Vagina (tissue), 2 donors: Measurements from ENCODE around the gene PCDHGA1. TPM values are rescaled to one million over a fixed set of nuclear protein-coding genes. Genes with fewer than 3 reads are reported as not detected.

Experiments
- DNase-seq, 2 donors: peaks; one replicate each; pipeline ENCODE4 v3.0.0-alpha.2; 2017; ENCODE audit errors: extremely low spot score in 2 of 2
- H3K27ac ChIP-seq: fragments of 200-600 bp; sonication (generic); one replicate; pipeline ENCODE4 v1.5.1; 2019
- H3K27me3 ChIP-seq: fragments of 200-600 bp; sonication (generic); one replicate; pipeline ENCODE4 v1.5.1; 2019
- H3K36me3 ChIP-seq, 2 donors: fragments of 200-600 bp; sonication (generic); one replicate each; pipeline ENCODE4 v1.5.1; 2017 to 2019
- H3K4me1 ChIP-seq: fragments of 200-600 bp; sonication (generic); one replicate; pipeline ENCODE4 v1.5.1; 2019
- H3K4me3 ChIP-seq, 2 donors: fragments of 200-600 bp; sonication (generic); 1 replicate in 1 of 2; 2 replicates in 1 of 2; pipeline ENCODE4 v1.5.1; 2016 to 2019
- H3K9me3 ChIP-seq: fragments of 200-600 bp; sonication (generic); one replicate; pipeline ENCODE4 v1.5.1; 2019
- POLR2A ChIP-seq, 2 donors: fragments of 450-650 bp; IDR thresholded peaks; one replicate each; pipeline ENCODE4 v1.6.1; 2017; ENCODE audit warnings: antibody characterized with exemption in 2 of 2, mild to moderate bottlenecking in 2 of 2, moderate library complexity in 2 of 2
- POLR2AphosphoS5 ChIP-seq, 2 donors: sonication (generic); formaldehyde crosslinking; IDR thresholded peaks; one replicate each; pipeline ENCODE4 v1.9.0; 2017; ENCODE audit warnings: antibody characterized with exemption in 2 of 2, mild to moderate bottlenecking in 2 of 2, low read depth in 1 of 2; ENCODE audit not compliant: insufficient read depth in 1 of 2
- intact Hi-C: fragments of 100-400 bp; cut with DNase I; formaldehyde crosslinking; loops from one replicate; pipeline ENCODE4 v1.15.1; 2023
- total RNA-seq: library from RNA; depleted of rRNA; stranded (reverse); fragments of >200 nt; gene quantifications from one replicate; pipeline ENCODE4 v1.2.3, GENCODE V29; 2016
- TF ChIP-seq, protein P1 (sequence below), 3 experiments: fragments of 450-650 bp in 2 of 3; fragments of 200-600 bp in 1 of 3; sonication (generic) in 1 of 3; IDR thresholded peaks; one replicate each; pipeline ENCODE4 v1.5.1; 2017 to 2019; ENCODE audit warnings: antibody characterized with exemption in 3 of 3, mild to moderate bottlenecking in 2 of 3, moderate library complexity in 2 of 3

The PCDHGA1 gene
- total RNA-seq, 1 donor from 2014 or later = not detected

DNA sequence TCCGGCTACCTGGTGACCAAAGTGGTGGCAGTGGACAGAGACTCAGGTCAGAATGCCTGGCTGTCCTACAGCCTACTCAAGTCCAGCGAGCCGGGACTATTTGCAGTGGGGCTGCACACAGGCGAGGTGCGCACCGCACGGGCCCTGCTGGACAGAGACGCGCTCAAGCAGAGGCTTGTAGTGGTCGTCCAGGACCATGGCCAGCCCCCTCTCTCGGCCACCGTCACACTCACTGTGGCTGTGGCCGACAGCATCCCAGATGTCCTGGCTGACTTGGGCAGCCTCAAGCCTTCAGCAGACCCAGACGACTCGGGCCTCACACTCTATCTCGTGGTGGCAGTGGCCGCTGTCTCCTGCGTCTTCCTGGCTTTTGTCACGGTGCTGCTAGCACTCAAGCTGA is 26.6 kb downstream of the PCDHGA1 start:
- no peak overlapping the region for H3K4me3 ChIP-seq
- peaks cover 52% of the 10 kb centered on the region for H3K9me3 ChIP-seq
- no peak for DNase-seq
- TF ChIP-seq, protein P1, sequence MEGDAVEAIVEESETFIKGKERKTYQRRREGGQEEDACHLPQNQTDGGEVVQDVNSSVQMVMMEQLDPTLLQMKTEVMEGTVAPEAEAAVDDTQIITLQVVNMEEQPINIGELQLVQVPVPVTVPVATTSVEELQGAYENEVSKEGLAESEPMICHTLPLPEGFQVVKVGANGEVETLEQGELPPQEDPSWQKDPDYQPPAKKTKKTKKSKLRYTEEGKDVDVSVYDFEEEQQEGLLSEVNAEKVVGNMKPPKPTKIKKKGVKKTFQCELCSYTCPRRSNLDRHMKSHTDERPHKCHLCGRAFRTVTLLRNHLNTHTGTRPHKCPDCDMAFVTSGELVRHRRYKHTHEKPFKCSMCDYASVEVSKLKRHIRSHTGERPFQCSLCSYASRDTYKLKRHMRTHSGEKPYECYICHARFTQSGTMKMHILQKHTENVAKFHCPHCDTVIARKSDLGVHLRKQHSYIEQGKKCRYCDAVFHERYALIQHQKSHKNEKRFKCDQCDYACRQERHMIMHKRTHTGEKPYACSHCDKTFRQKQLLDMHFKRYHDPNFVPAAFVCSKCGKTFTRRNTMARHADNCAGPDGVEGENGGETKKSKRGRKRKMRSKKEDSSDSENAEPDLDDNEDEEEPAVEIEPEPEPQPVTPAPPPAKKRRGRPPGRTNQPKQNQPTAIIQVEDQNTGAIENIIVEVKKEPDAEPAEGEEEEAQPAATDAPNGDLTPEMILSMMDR (IDR thresholded peaks at IDR 0.05) = no peak
- TF ChIP-seq POLR2AphosphoS5 (IDR thresholded peaks at IDR 0.05; ENCODE audit: insufficient read depth in 1 of 2, low read depth in 1 of 2) = no peak
- TF ChIP-seq POLR2A (IDR thresholded peaks at IDR 0.05) = no peak
- no peak overlapping the region for H3K27ac ChIP-seq
- intact Hi-C loops = no loop called here
- H3K27me3 ChIP-seq = no peaks in the 10 kb centered on the region
- no peaks in the 10 kb centered on the region for H3K36me3 ChIP-seq
- H3K4me1 ChIP-seq = no peaks in the 10 kb centered on the region

DNA sequence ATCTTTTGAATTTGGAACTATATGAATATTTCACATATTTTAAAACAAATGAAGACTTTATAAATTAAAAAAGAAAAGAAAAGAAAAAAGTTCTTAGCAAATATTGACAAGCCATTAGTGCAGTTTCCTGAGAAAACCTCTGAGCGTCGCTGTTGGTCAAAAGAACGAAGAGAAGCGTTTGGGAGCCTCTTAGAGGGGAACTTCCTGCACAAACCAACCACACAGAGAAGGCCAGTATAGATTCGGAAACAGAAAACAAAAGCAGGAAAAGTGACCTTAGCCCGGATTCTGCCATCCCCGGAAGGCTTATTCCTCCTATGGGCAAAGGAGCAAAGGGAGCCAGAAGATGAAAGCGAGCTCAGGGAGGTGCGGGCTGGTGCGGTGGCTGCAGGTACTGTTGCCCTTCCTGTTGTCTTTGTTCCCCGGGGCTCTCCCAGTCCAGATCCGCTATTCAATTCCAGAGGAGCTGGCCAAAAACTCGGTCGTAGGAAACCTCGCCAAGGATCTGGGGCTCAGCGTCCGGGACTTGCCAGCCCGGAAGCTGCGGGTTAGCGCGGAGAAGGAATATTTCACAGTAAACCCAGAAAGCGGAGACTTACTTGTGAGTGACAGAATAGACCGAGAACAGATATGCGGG is 29.6 kb downstream of the PCDHGA1 start, which contains the start of gene PCDHGB2:
TSS of gene PCDHGB2 (plus strand) at position 205 of the 637 bp plus-strand sequence. CDS start at position 347, 142 bp downstream.
- Histone ChIP-seq H3K27me3 (no peaks in the 10 kb centered on the region), H3K4me3 (peak within 1 kb of the TSS in 1 of 2 donors; percentile 11), H3K4me1 (no peaks in the 10 kb centered on the region), H3K36me3 (no peaks in the 10 kb centered on the region), H3K9me3 (peaks cover 67% of the 10 kb centered on the region), H3K27ac (no peak within 1 kb of the TSS)
- intact Hi-C loops = no loop called here
- TF ChIP-seq, protein P1 (IDR thresholded peaks at IDR 0.05) = no peak
- no peak for TF ChIP-seq POLR2AphosphoS5 (IDR thresholded peaks at IDR 0.05; ENCODE audit: insufficient read depth in 1 of 2, low read depth in 1 of 2)
- TF ChIP-seq POLR2A (IDR thresholded peaks at IDR 0.05) = no peak
- DNase-seq = no peak

DNA sequence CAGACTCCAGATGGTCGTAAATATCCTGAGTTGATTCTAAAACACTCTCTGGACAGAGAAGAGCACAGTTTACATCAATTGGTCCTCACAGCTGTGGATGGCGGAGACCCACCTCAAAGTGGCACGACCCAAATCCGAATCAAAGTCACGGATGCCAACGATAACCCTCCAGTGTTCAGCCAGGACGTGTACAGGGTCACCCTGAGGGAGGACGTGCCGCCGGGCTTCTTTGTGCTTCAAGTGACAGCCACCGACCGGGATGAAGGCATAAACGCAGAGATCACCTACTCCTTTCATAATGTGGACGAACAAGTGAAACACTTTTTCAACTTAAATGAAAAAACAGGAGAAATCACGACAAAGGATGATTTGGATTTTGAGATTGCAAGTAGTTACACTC is 30.4 kb downstream of the PCDHGA1 start:
- H3K36me3 ChIP-seq = no peaks in the 10 kb centered on the region
- H3K27ac ChIP-seq = no peak overlapping the region
- H3K4me1 ChIP-seq = no peaks in the 10 kb centered on the region
- DNase-seq = no peak
- no peaks in the 10 kb centered on the region for H3K27me3 ChIP-seq
- intact Hi-C loops = no loop called here
- H3K4me3 ChIP-seq = no peak overlapping the region
- no peak for TF ChIP-seq POLR2AphosphoS5 (IDR thresholded peaks at IDR 0.05; ENCODE audit: insufficient read depth in 1 of 2, low read depth in 1 of 2)
- TF ChIP-seq, protein P1 (IDR thresholded peaks at IDR 0.05) = no peak
- TF ChIP-seq POLR2A (IDR thresholded peaks at IDR 0.05) = no peak
- H3K9me3 ChIP-seq = peaks cover 67% of the 10 kb centered on the region

DNA sequence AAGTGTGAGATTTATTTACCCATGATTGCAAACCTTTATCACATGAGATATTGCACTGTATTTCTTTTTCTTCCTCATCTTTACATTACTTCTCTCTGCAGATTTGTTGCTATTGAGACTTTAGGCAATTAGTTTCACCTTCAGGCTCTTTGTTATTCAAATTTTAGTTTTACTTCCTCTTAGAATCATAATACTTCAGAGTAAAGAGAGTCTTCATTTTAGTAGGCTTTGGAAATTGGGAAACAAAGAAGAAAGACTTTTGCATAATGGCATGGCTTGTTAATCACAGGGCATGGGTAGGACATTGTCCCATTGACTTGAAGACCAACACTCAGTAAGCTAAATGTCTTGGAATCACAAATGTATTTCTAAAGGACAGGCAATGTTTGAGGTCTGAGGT is 32.4 kb downstream of the PCDHGA1 start:
- intact Hi-C loops = no loop called here

More for the DNA sequence above, 32.4 kb downstream of the PCDHGA1 start:
- Histone ChIP-seq H3K4me3 (no peak overlapping the region), H3K9me3 (peaks cover 68% of the 10 kb centered on the region), H3K27me3 (no peaks in the 10 kb centered on the region), H3K27ac (no peak overlapping the region), H3K4me1 (no peaks in the 10 kb centered on the region), H3K36me3 (no peaks in the 10 kb centered on the region)
- DNase-seq = no peak
- TF ChIP-seq POLR2AphosphoS5 (IDR thresholded peaks at IDR 0.05; ENCODE audit: insufficient read depth in 1 of 2, low read depth in 1 of 2) (no peak), POLR2A (IDR thresholded peaks at IDR 0.05) (no peak)
- TF ChIP-seq, protein P1 (IDR thresholded peaks at IDR 0.05) = no peak
